H1 (cell line): Measurements from ENCODE around the gene GSTM3. TPM values are rescaled to one million over a fixed set of nuclear protein-coding genes. Genes with fewer than 3 reads are reported as not detected.
A peak's percentile ranks its signal among the peaks of the same experiment; 100 is the strongest.

Experiments used
- CTCF ChIA-PET: fragments of 300-600 bp; sonication (Branson Sonifier 250); formaldehyde crosslinking; loops from one replicate; lab custom pipeline; 2021; ENCODE audit not compliant: partially characterized antibody; lab: Charles Lee
- POLR2A ChIA-PET: fragments of 300-600 bp; sonication (Branson Sonifier 250); formaldehyde crosslinking; loops from one replicate; lab custom pipeline; 2021; ENCODE audit warnings: inconsistent platforms; ENCODE audit not compliant: partially characterized antibody; lab: Charles Lee
- DNase-seq, 2 experiments: peaks; one replicate each; pipeline versions ENCODE4 v3.0.0 to v3.0.0-alpha.2; 2010 to 2022; ENCODE audit warnings: low spot score in 2 of 2, low read depth in 1 of 2, mixed read lengths in 1 of 2
- FAIRE-seq: peaks from 2 replicates; lab custom pipeline; 2011; peaks lifted over from hg19 to GRCh38; lab: Jason Lieb, UNC
- H2AFZ ChIP-seq: 2 replicates; pipeline ENCODE4 v1.8.1; 2012; ENCODE audit warnings: low read length, inconsistent platforms
- H2AK5ac ChIP-seq: 2 replicates; pipeline ENCODE4 v1.6.1; 2013; ENCODE audit warnings: low read depth, low read length
- H2BK120ac ChIP-seq: replicated peaks from 2 replicates; pipeline ENCODE3; 2013; ENCODE audit warnings: low read depth, low read length, inconsistent platforms
- H2BK12ac ChIP-seq: 2 replicates; pipeline ENCODE4 v1.6.1; 2013; ENCODE audit warnings: low read depth, low read length
- H2BK15ac ChIP-seq: 2 replicates; pipeline ENCODE4 v1.6.1; 2013; ENCODE audit warnings: low read length
- H2BK20ac ChIP-seq: 2 replicates; pipeline ENCODE4 v1.6.1; 2013; ENCODE audit warnings: low read length
- H2BK5ac ChIP-seq: 2 replicates; pipeline ENCODE4 v1.6.1; 2013; ENCODE audit warnings: low read depth, low read length
- H3K14ac ChIP-seq: 2 replicates; pipeline ENCODE4 v1.6.1; 2013; ENCODE audit warnings: inconsistent platforms; ENCODE audit not compliant: insufficient read length
- H3K18ac ChIP-seq: 2 replicates; pipeline ENCODE4 v1.6.1; 2013; ENCODE audit warnings: low read length; ENCODE audit errors: extremely low read depth
- H3K23ac ChIP-seq: 2 replicates; pipeline ENCODE4 v1.6.1; 2013; ENCODE audit warnings: inconsistent platforms; ENCODE audit not compliant: insufficient read length
- H3K23me2 ChIP-seq: 2 replicates; pipeline ENCODE4 v1.6.1; 2013; ENCODE audit warnings: low read depth, low read length
- H3K27ac ChIP-seq: 2 replicates; pipeline ENCODE4 v1.6.1; 2011; ENCODE audit warnings: low read depth, low read length, inconsistent platforms
- H3K27me3 ChIP-seq, 4 experiments: replicated peaks in 1 of 4; 1 replicate in 1 of 4; 2 replicates in 3 of 4; pipeline versions ENCODE4 v1.6.1 to v1.8.1; 2011 to 2013; ENCODE audit warnings: low read length in 3 of 4, mild to moderate bottlenecking in 3 of 4, inconsistent platforms in 2 of 4, mixed read lengths in 2 of 4, moderate library complexity in 1 of 4; ENCODE audit not compliant: control insufficient read depth in 3 of 4, insufficient read depth in 3 of 4; ENCODE audit errors: extremely low read depth in 1 of 4
- H3K36me3 ChIP-seq, 4 experiments: 2 replicates each; pipeline versions ENCODE4 v1.6.1 to v1.8.1; 2011 to 2013; ENCODE audit warnings: mild to moderate bottlenecking in 4 of 4, low read length in 3 of 4, moderate library complexity in 2 of 4, control low read depth in 1 of 4, inconsistent platforms in 1 of 4; ENCODE audit not compliant: insufficient read depth in 4 of 4, control insufficient read depth in 2 of 4
- H3K4ac ChIP-seq: replicated peaks from 2 replicates; pipeline ENCODE3; 2013; ENCODE audit warnings: low read length, low read depth, mixed read lengths, inconsistent platforms; ENCODE audit not compliant: insufficient read length
- H3K4me1 ChIP-seq, 4 experiments: replicated peaks in 1 of 4; 1 replicate in 1 of 4; 2 replicates in 3 of 4; pipeline versions ENCODE4 v1.6.1 to v1.8.1; 2011 to 2013; ENCODE audit warnings: low read length in 3 of 4, inconsistent platforms in 2 of 4, mixed read lengths in 1 of 4; ENCODE audit not compliant: insufficient read depth in 4 of 4, control insufficient read depth in 3 of 4
- H3K4me2 ChIP-seq, 2 experiments: 2 replicates each; pipeline versions ENCODE4 v1.6.1 to v1.8.1; 2011 to 2013; ENCODE audit warnings: low read depth in 2 of 2, low read length in 2 of 2, control low read depth in 1 of 2, inconsistent platforms in 1 of 2, mild to moderate bottlenecking in 1 of 2; ENCODE audit not compliant: insufficient read depth in 1 of 2
- H3K4me3 ChIP-seq, 4 experiments: fragments of 200-600, 300-600 bp in 1 of 4; sonication (generic), shearing (Covaris generic), sonication (Bioruptor Twin) in 1 of 4; 2 replicates each; pipeline versions ENCODE4 v1.5.1 to v1.8.1; 2011 to 2016; ENCODE audit warnings: low read length in 4 of 4, low read depth in 3 of 4, control low read depth in 2 of 4, inconsistent platforms in 2 of 4, mild to moderate bottlenecking in 2 of 4, mixed read lengths in 1 of 4, moderate library complexity in 1 of 4; ENCODE audit not compliant: insufficient read depth in 2 of 4; ENCODE audit errors: extremely low read depth in 1 of 4
- H3K56ac ChIP-seq: replicated peaks from 2 replicates; pipeline ENCODE3; 2013; ENCODE audit warnings: low read depth, mild to moderate bottlenecking, mixed read lengths, low read length, inconsistent platforms; ENCODE audit not compliant: insufficient read length
- H3K79me1 ChIP-seq: 2 replicates; pipeline ENCODE4 v1.6.1; 2013; ENCODE audit warnings: low read depth, low read length, control low read depth
- H3K79me2 ChIP-seq, 2 experiments: 2 replicates each; pipeline versions ENCODE4 v1.6.1 to v1.8.1; 2012 to 2013; ENCODE audit warnings: low read length in 2 of 2, mild to moderate bottlenecking in 2 of 2, inconsistent platforms in 1 of 2; ENCODE audit not compliant: insufficient read depth in 2 of 2, control insufficient read depth in 1 of 2
- H3K9ac ChIP-seq, 4 experiments: replicated peaks in 1 of 4; 1 replicate in 1 of 4; 2 replicates in 3 of 4; pipeline versions ENCODE4 v1.6.1 to v1.8.1; 2011 to 2013; ENCODE audit warnings: low read depth in 3 of 4, low read length in 3 of 4, control low read depth in 2 of 4, mild to moderate bottlenecking in 2 of 4, moderate library complexity in 2 of 4, inconsistent platforms in 1 of 4; ENCODE audit errors: extremely low read depth in 1 of 4
- H3K9me3 ChIP-seq, 2 experiments: 2 replicates each; pipeline versions ENCODE4 v1.6.1 to v1.8.1; 2012 to 2013; ENCODE audit warnings: mild to moderate bottlenecking in 2 of 2, moderate library complexity in 2 of 2, control low read depth in 1 of 2, inconsistent platforms in 1 of 2, low read depth in 1 of 2, low read length in 1 of 2, mixed read lengths in 1 of 2; ENCODE audit not compliant: insufficient read depth in 2 of 2
- H4K20me1 ChIP-seq, 2 experiments: replicated peaks in 1 of 2; 2 replicates each; pipeline versions ENCODE3 to v1.8.1; 2011 to 2013; ENCODE audit warnings: inconsistent platforms in 2 of 2, low read length in 2 of 2, mild to moderate bottlenecking in 1 of 2; ENCODE audit not compliant: insufficient read depth in 2 of 2, control insufficient read depth in 1 of 2
- H4K5ac ChIP-seq: 2 replicates; pipeline ENCODE4 v1.6.1; 2013; ENCODE audit warnings: low read length, low read depth, mixed read lengths, inconsistent platforms; ENCODE audit not compliant: insufficient read length
- H4K8ac ChIP-seq: 2 replicates; pipeline ENCODE4 v1.8.0; 2013; ENCODE audit warnings: mild to moderate bottlenecking, moderate library complexity, low read length, inconsistent platforms; ENCODE audit not compliant: insufficient read depth; ENCODE audit errors: extremely low read depth
- H4K91ac ChIP-seq: replicated peaks from 2 replicates; pipeline ENCODE3; 2013; ENCODE audit warnings: low read length, mixed read lengths, inconsistent platforms; ENCODE audit not compliant: insufficient read length
- SIRT6 ChIP-seq: IDR thresholded peaks from one replicate; pipeline ENCODE4 v1.7.1; 2012; ENCODE audit warnings: low read length, inconsistent platforms
- WGBS, 2 experiments: shearing (Covaris generic) in 1 of 2; methylation state at CpG; one replicate each; pipeline versions ENCODE4 v1.1.6 to v1.1.7; 2013 to 2015; ENCODE audit warnings: low lambda C conversion rate in 2 of 2, mixed read lengths in 2 of 2, inconsistent platforms in 1 of 2, low coverage in 1 of 2, missing lambda C conversion rate in 1 of 2; ENCODE audit not compliant: insufficient replicate concordance in 2 of 2, insufficient coverage in 1 of 2, insufficient read length in 1 of 2; ENCODE audit errors: extremely low coverage in 1 of 2, missing lambda C conversion rate in 1 of 2; 5-methylcytosine and 5-hydroxymethylcytosine counted together
- polyA plus RNA-seq, 7 experiments: library from polyadenylated mRNA; depleted of rRNA in 3 of 7; stranded (reverse) in 5 of 7; unstranded in 2 of 7; fragments of >200 nt in 5 of 7; fragments of 200-250 nt in 2 of 7; gene quantifications; 1 replicate in 5 of 7; 2 replicates in 1 of 7; 4 replicates in 1 of 7; pipeline versions ENCODE4 v1.2.1 to v1.2.3, GENCODE V29; 2011 to 2013; ENCODE audit warnings: missing spikeins in 2 of 7, mixed read lengths in 2 of 7
- total RNA-seq: library from RNA; stranded (reverse); fragmentation: NEBNext Ultra II Directional; extraction: Animal tissue kit (Norgen Biotek cat#: 25700); gene quantifications from 2 replicates; pipeline ENCODE4 v1.2.1, GENCODE V29; 2021

Gene GSTM3
- total and polyA plus RNA-seq, 2 of the 8 experiments (the other 6 are each of a cell fraction or from before 2014, with no cell fraction given), result 2.2 to 5.1 TPM

DNA sequence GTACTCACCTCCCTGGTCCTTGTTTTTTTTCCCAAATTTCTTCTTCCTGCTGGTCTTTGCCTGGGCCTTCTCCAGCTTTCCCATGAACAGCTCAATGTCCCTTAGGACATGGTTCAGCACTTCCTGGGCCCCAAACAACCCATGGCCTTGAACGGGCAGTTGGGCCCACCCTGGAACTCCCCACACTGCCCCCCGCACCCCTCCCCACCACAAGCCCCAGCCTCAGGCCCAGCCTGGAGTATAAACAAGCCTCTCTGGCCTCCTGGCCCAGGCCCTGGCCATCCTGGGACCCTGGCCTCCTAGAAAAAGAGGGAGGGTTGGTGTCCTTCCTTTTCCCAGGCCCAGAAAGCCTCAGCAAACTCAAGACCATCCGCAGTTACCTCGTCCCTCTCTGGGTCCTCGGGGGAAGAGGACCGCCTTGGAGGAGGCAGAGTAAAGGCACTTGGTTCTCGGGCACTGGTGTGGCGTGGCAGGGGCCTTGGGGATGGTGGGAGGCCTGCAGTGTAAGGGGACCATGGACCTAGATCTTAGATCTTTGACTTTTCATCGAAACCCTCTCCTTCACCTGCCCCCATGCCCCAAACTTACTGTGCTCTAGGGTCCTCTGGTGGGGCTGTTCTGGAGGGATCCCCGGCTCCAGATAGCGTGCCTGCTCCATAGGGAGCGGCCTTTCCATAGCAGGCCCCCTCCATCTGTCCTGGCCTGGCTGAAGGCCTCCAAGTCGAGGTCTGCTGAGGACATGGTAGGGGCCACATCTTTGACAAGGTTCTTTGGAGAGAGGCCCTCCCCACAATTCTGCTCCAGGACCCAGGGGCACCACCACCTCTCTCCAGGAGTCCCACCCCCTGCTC is 17.3 kb upstream of the GSTM3 start:
- Histone ChIP-seq H4K20me1 (no peaks in the 10 kb centered on the region), H3K14ac (no peak overlapping the region), H3K4me3 (no peak overlapping the region), H2AFZ (no peak overlapping the region), H3K79me2 (no peaks in the 10 kb centered on the region), H3K18ac (no peak overlapping the region), H3K79me1 (no peaks in the 10 kb centered on the region), H2AK5ac (no peak overlapping the region), H3K23me2 (no peaks in the 10 kb centered on the region), H3K36me3 (no peaks in the 10 kb centered on the region), H2BK20ac (no peak overlapping the region), H3K27me3 (no peaks in the 10 kb centered on the region), H2BK12ac (no peak overlapping the region), H4K8ac (no peak overlapping the region), H3K4me1 (no peaks in the 10 kb centered on the region), H2BK5ac (no peak overlapping the region), H3K23ac (no peak overlapping the region), H3K56ac (no peak overlapping the region), H2BK15ac (no peak overlapping the region), H3K4me2 (no peak overlapping the region), H3K27ac (no peak overlapping the region), H2BK120ac (no peak overlapping the region), H3K4ac (no peak overlapping the region), H3K9ac (no peak overlapping the region), H4K91ac (no peak overlapping the region), H3K9me3 (no peaks in the 10 kb centered on the region), H4K5ac (no peak overlapping the region)
- ChIA-PET POLR2A (interaction anchor here (0.9 to 1.0 kb wide), 2 partner anchors 18 to 153 kb away, joined by 3 read pairs; partner anchors contain the start of gene GSTM3), CTCF (interaction anchor here (0.9 to 1.5 kb wide), 4 partner anchors 9 to 118 kb away, joined by 3 to 5 read pairs (median 3); no protein-coding TSS in a partner anchor)
- WGBS, 2 experiments, result 88% methylated on average over 13 of the region's 13 CpGs; no CpG with 5 or more reads in 1 of the 2 experiments
- FAIRE-seq, result no peak
- DNase-seq, result peak in 1 of 2 experiments; percentile 26
- no peak for TF ChIP-seq SIRT6
